PFSK-1 (cell line): ENCODE data around the gene DAPK1.

Experiments used
- FOXP2 ChIP-seq: optimal IDR thresholded peaks from 2 replicates; pipeline ENCODE3; 2011; ENCODE audit warnings: borderline replicate concordance, control low read depth, inconsistent platforms; ENCODE audit not compliant: insufficient read depth; ENCODE audit errors: extremely low read length, extremely low read depth
- POLR2AphosphoS5 ChIP-seq: IDR thresholded peaks from 2 replicates; pipeline ENCODE4 v1.6.1; 2012; ENCODE audit warnings: low read depth, mild to moderate bottlenecking, control low read depth, low read length, moderate library complexity
- REST ChIP-seq, 2 experiments: IDR thresholded peaks; 2 replicates each; pipeline versions ENCODE4 v1.6.1 to v1.8.0; 2011 to 2012; ENCODE audit warnings: low read depth in 2 of 2, low read length in 2 of 2, control low read depth in 1 of 2, inconsistent platforms in 1 of 2, mild to moderate bottlenecking in 1 of 2, moderate library complexity in 1 of 2; ENCODE audit not compliant: insufficient read depth in 1 of 2
- SIN3A ChIP-seq: IDR thresholded peaks from 2 replicates; pipeline ENCODE4 v1.6.1; 2012; ENCODE audit warnings: mild to moderate bottlenecking, low read length, moderate library complexity, borderline replicate concordance; ENCODE audit not compliant: insufficient read depth
- TAF1 ChIP-seq: IDR thresholded peaks from 2 replicates; pipeline ENCODE4 v1.6.1; 2012; ENCODE audit warnings: low read length, control low read depth, borderline replicate concordance; ENCODE audit not compliant: insufficient read depth

The DAPK1 gene

GRCh38 chr9:87604886-87605588, 107.4 kb downstream of the DAPK1 start:
- TF ChIP-seq TAF1 = no peak
- TF ChIP-seq POLR2AphosphoS5 = no peak
- no peak for TF ChIP-seq SIN3A
- TF ChIP-seq REST (IDR thresholded peaks at IDR 0.05; ENCODE audit: insufficient read depth in 1 of 2, low read depth in 2 of 2, low read length in 2 of 2) = no peak
- no peak for TF ChIP-seq FOXP2

- no peak for TF ChIP-seq REST (IDR thresholded peaks at IDR 0.05; ENCODE audit: insufficient read depth in 1 of 2, low read depth in 2 of 2, low read length in 2 of 2)
- no peak for TF ChIP-seq TAF1
- TF ChIP-seq FOXP2 = no peak
- no peak for TF ChIP-seq SIN3A
- no peak for TF ChIP-seq POLR2AphosphoS5
Observed at GRCh38 chr9:87605676-87606075, 108.0 kb downstream of the DAPK1 start.

- no peak for TF ChIP-seq FOXP2
- TF ChIP-seq SIN3A = no peak
- TF ChIP-seq REST (IDR thresholded peaks at IDR 0.05; ENCODE audit: insufficient read depth in 1 of 2, low read depth in 2 of 2, low read length in 2 of 2) = no peak
- no peak for TF ChIP-seq POLR2AphosphoS5
- TF ChIP-seq TAF1 = no peak
Observed at GRCh38 chr9:87606841-87607521, 109.3 kb downstream of the DAPK1 start.

- TF ChIP-seq TAF1 (no peak), FOXP2 (no peak), POLR2AphosphoS5 (no peak), REST (IDR thresholded peaks at IDR 0.05; ENCODE audit: insufficient read depth in 1 of 2, low read depth in 2 of 2, low read length in 2 of 2) (no peak), SIN3A (no peak)
Observed at GRCh38 chr9:87607859-87608258, 110.2 kb downstream of the DAPK1 start.

- TF ChIP-seq SIN3A = no peak
- no peak for TF ChIP-seq POLR2AphosphoS5
- TF ChIP-seq TAF1 = no peak
- TF ChIP-seq FOXP2 = no peak
- TF ChIP-seq REST (IDR thresholded peaks at IDR 0.05; ENCODE audit: insufficient read depth in 1 of 2, low read depth in 2 of 2, low read length in 2 of 2) = no peak
Observed at GRCh38 chr9:87609002-87609401, 111.3 kb downstream of the DAPK1 start.
